Testis (tissue), 2 donors: Measurements from ENCODE around the gene CX3CR1.

Source experiments
- POLR2A ChIP-seq: fragments of 450-650 bp; IDR thresholded peaks from one replicate; pipeline ENCODE4 v1.6.1; 2017; ENCODE audit warnings: antibody characterized with exemption, mild to moderate bottlenecking, moderate library complexity
- TF ChIP-seq, protein P1 (sequence below), 3 experiments: fragments of 450-650 bp in 2 of 3; fragments of 200-600 bp in 1 of 3; sonication (generic) in 1 of 3; IDR thresholded peaks; one replicate each; pipeline ENCODE4 v1.5.1; 2016 to 2019; ENCODE audit warnings: antibody characterized with exemption in 3 of 3, mild to moderate bottlenecking in 2 of 3, moderate library complexity in 1 of 3

DNA sequence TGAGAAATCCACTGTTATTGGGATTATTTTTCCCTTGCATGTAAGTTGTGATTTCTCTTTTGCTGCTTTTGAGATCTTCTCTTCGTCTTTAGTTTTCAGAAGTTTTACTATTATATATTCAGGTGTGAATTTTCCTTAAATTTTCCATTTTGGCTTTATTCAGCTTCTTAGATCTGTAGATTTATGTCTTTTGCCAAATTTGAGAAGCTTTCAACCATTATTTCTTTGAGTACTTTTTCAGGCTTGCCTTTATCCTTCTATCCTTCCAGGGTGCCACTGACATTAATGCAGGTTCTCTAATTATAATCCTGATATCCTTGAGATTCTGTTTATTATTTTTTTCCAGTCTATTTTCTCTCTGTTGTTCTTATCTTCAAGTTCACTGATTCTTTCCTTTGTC is 49.4 kb downstream of the CX3CR1 start:
- TF ChIP-seq, protein P1, sequence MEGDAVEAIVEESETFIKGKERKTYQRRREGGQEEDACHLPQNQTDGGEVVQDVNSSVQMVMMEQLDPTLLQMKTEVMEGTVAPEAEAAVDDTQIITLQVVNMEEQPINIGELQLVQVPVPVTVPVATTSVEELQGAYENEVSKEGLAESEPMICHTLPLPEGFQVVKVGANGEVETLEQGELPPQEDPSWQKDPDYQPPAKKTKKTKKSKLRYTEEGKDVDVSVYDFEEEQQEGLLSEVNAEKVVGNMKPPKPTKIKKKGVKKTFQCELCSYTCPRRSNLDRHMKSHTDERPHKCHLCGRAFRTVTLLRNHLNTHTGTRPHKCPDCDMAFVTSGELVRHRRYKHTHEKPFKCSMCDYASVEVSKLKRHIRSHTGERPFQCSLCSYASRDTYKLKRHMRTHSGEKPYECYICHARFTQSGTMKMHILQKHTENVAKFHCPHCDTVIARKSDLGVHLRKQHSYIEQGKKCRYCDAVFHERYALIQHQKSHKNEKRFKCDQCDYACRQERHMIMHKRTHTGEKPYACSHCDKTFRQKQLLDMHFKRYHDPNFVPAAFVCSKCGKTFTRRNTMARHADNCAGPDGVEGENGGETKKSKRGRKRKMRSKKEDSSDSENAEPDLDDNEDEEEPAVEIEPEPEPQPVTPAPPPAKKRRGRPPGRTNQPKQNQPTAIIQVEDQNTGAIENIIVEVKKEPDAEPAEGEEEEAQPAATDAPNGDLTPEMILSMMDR (IDR thresholded peaks at IDR 0.05) = no peak
- TF ChIP-seq POLR2A = no peak
